ENCODE data around the gene CERS4. TPM values are rescaled to one million over a fixed set of nuclear protein-coding genes. Genes with fewer than 3 reads are reported as not detected.
"Not testable (repeated sequence)": the region's sequence is repeated elsewhere in the genome, so short reads cannot be mapped to it uniquely, and the experiment has no call there.

The CERS4 gene
- total and polyA plus RNA-seq, 8 donors = 36.8 to 59.1 (median 48.6) TPM

DNA sequence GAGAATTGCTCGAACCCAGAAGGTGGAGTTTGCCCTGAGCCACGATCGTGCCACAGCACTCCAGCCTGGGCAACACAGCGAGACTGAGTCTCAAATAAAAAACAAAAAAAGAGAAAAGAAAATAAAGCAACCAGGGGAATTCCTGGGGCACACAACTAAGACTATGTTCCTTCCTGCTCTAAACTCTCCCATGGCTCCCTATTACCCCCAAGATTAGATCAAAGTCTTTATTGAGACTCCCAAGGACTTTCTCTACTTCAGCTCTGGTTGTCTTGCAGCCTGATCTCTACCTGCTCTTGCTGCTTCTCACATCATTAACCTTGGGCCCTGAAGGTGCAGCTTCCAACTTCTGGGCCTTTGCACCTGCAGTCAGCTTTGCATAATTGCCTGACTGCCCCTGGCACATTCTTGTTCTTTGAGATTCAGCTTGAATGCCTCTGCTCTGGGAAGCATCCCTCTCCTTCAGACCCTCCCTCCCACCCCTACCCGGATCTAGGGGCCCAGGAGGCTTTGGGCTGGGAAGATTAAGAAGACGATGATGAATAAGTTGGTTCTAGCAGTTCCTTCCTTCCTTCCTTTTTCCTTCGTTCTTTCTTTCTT, 16.8 kb upstream of the CERS4 start:
- intact Hi-C loops (cut with DNase I) = no loop called here
- no peak overlapping the region for H3K4me3 ChIP-seq
- no peak for ATAC-seq
- H3K4me1 ChIP-seq = peaks cover 0 to 47% of the 10 kb centered on the region in 2 donors
- TF ChIP-seq CTCF (IDR thresholded peaks at IDR 0.05) = no peak
- DNase-seq = no peak
- H3K27ac ChIP-seq = peak overlapping the region in 1 of 2 donors; percentile 90
- no peaks in the 10 kb centered on the region for H3K36me3 ChIP-seq
- no peaks in the 10 kb centered on the region for H3K27me3 ChIP-seq
- no peaks in the 10 kb centered on the region for H3K9me3 ChIP-seq

DNA sequence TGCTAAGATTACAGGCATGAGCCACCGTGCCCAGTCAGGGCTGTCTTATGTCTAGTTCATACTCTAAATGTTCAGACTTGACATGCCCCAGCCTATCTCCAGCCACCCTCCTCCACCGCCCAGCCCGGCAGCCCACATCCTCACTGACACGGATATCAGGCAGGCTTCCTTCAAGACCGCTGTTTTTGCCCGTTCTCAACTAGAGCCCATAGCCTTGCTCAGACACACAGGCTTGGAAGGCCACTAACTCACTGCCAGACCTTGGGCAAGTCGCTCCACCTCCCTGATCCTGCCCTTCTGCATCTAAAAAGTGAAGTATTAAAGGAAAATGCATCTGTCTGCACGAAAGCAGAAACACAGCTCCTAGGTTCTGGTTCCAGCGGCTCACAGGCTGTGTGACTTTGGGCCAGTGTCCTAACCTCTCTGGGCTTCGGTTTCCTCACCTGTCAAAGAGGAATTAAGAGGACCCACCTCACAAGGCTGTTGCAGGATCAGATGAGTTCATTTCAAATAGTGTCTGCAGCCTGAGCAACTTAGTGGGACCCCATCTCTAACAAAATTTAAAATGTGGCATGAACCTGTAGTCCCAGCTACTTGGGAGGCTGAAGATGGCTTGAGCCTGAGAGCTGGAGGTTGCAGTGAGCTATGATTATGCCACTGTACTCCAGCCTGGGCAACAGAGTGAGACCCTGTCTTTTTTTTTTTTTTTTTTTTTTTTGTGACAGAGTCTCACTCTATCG, 14.5 kb upstream of the CERS4 start:
- no peak for TF ChIP-seq CTCF (IDR thresholded peaks at IDR 0.05)
- peak overlapping the region; percentile 9 to 21 for H3K4me3 ChIP-seq
- H3K27me3 ChIP-seq = no peaks in the 10 kb centered on the region
- no peaks in the 10 kb centered on the region for H3K9me3 ChIP-seq
- peak; percentile 47 for ATAC-seq
- no peaks in the 10 kb centered on the region for H3K36me3 ChIP-seq
- H3K4me1 ChIP-seq = peaks cover 0 to 47% of the 10 kb centered on the region in 2 donors
- intact Hi-C loops (cut with DNase I) = no loop called here
- peak overlapping the region; percentile 33 to 90 for H3K27ac ChIP-seq
- peak in 2 of 4 donors; percentile 37 to 83 for DNase-seq

- Histone ChIP-seq H3K4me3 (no peak overlapping the region), H3K36me3 (no peaks in the 10 kb centered on the region), H3K27ac (peak overlapping the region in 1 of 2 donors; percentile 90), H3K9me3 (no peaks in the 10 kb centered on the region), H3K4me1 (peaks cover 0 to 47% of the 10 kb centered on the region in 2 donors), H3K27me3 (no peaks in the 10 kb centered on the region)
- ATAC-seq (no peak), DNase-seq (no peak)
- no peak for TF ChIP-seq CTCF (IDR thresholded peaks at IDR 0.05)
- intact Hi-C loops (cut with DNase I) = no loop called here
These were observed 12.8 kb upstream of the CERS4 start for GRCh38 chr19:8196271-8196927.

DNA sequence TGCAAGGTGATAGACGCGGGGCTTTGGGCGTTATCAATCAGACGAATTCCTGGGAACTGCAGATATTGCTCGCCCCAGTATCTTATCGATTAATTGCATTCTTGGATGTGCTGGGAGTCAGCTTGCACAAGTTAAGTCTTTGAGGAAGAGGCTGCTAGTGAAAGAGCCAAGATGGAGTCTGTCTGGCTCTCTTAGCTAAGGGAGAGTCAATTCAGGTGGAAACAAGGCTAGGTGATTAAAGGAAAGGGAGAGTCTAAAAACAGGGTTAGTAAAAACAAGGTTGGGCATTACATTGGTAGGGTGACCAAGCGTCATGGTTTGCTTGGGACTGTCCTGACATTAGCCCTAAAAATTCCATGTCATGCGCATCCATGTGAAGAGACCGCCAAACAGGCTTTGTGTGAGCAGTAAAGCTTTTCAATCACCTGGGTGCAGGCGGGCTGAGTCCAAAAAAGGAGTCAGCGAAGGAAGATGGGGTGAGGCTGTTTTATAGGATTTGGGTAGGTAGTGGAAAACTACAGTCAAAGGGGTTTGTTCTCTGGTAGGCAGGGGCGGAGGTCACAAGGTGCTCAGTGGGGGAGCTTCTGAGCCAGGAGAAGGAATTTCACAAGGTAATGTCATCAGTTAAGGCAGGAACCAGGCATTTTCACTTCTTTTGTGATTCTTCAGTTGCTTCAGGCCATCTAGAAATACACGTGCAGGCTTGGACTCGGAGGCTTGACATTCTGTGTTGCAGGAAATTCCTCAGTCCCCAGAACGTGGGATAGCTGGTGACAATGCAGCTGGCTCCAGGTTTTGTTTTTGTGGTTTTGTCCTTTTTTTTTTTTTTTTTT, 5.7 kb upstream of the CERS4 start:
- peaks cover 0 to 15% of the 10 kb centered on the region in 2 donors for H3K27me3 ChIP-seq
- H3K4me1 ChIP-seq; DNase-seq; H3K4me3 ChIP-seq; H3K36me3 ChIP-seq; intact Hi-C loops (cut with DNase I); ATAC-seq; H3K9me3 ChIP-seq; H3K27ac ChIP-seq: not testable (repeated sequence)

DNA sequence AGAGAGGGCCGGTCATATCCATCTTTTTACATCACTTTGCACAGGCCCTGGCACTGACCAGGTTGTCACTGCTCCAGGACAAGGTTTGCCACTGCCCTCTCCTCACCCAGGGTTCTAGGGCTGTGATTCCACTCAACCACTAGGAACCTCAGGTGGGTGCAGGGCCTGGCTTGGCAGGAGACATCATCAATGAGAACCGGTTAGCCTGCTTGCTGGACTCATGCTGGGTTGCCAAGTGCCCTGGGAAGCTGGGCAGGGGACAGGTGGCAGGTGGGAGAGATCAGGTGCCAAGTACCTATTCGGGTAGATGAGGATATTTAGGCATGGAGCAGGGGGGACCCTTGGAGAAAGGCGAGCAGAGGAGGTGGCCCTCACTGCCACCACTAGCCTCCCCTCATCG, 4.2 kb upstream of the CERS4 start:
- Histone ChIP-seq H3K9me3 (no peaks in the 10 kb centered on the region), H3K36me3 (no peaks in the 10 kb centered on the region), H3K4me3 (no peak overlapping the region), H3K27me3 (peaks cover 0 to 29% of the 10 kb centered on the region in 2 donors), H3K27ac (no peak overlapping the region), H3K4me1 (peaks cover 0 to 16% of the 10 kb centered on the region in 2 donors)
- peak; percentile 10 for ATAC-seq
- no peak for TF ChIP-seq CTCF (IDR thresholded peaks at IDR 0.05)
- intact Hi-C loops (cut with DNase I) = no loop called here
- DNase-seq = peak in 3 of 4 donors; percentile 6 to 70 (median 42)

Data from left lung (tissue), 10 donors.